Type B pancreatic cell (in vitro differentiated cells): ENCODE data around the gene SRGAP3. TPM values are rescaled to one million over a fixed set of nuclear protein-coding genes. Genes with fewer than 3 reads are reported as not detected.
A peak's percentile ranks its signal among the peaks of the same experiment; 100 is the strongest.
"Not testable (repeated sequence)": the region's sequence is repeated elsewhere in the genome, so short reads cannot be mapped to it uniquely, and the experiment has no call there.

Source experiments
- DNase-seq: peaks from one replicate; pipeline ENCODE4 v3.0.0; 2021; ENCODE audit warnings: mixed read lengths; ENCODE audit not compliant: unreplicated experiment; ENCODE audit errors: extremely low spot score
- H3K27ac Mint-ChIP-seq: 2 replicates; pipeline ENCODE4 v1.8.0; 2021; ENCODE audit warnings: mild to moderate bottlenecking, mixed read lengths
- H3K27me3 Mint-ChIP-seq: 2 replicates; pipeline ENCODE4 v1.8.0; 2021; ENCODE audit warnings: mixed read lengths
- H3K36me3 Mint-ChIP-seq: 2 replicates; pipeline ENCODE4 v1.8.0; 2021; ENCODE audit warnings: mixed read lengths
- H3K4me1 Mint-ChIP-seq: one replicate; pipeline ENCODE4 v1.8.0; 2021; ENCODE audit warnings: mixed read lengths; ENCODE audit not compliant: unreplicated experiment
- H3K4me3 Mint-ChIP-seq: 2 replicates; pipeline ENCODE4 v1.8.0; 2021; ENCODE audit warnings: mild to moderate bottlenecking, mixed read lengths
- H3K9me3 Mint-ChIP-seq: 2 replicates; pipeline ENCODE4 v1.8.0; 2021; ENCODE audit warnings: mixed read lengths
- long read RNA-seq: library from polyadenylated mRNA; unstranded; transcript quantifications from one replicate; pipeline ENCODE4 v2.0.0, GENCODE V29; 2020
- total RNA-seq: library from RNA; stranded (reverse); gene quantifications from 2 replicates; pipeline ENCODE4 v1.2.1, GENCODE V29; 2021; ENCODE audit warnings: low replicate concordance
- TF ChIP-seq, protein P1 (sequence below): fragments of 200-600 bp; sonication (generic); conservative IDR thresholded peaks from 2 replicates; pipeline ENCODE4 v1.5.0; 2021; ENCODE audit warnings: antibody characterized with exemption, mild to moderate bottlenecking

The SRGAP3 gene
- total RNA-seq: 20.6 and 41.7 TPM in 2 replicates
- long read RNA-seq, partial matches to known transcripts: 5 of 12 reads
- long read RNA-seq, other reads (novel, unspliced or antisense): 7 of 12 reads

GRCh38 chr3:9249273-9250192 lies at the start of gene SRGAP3:
Gene SRGAP3 (minus strand): TSS chr3:9249646. CDS start chr3:9248951, 695 bp downstream.
- no peaks in the 10 kb centered on the region for H3K27me3 Mint-ChIP-seq
- TF ChIP-seq, protein P1, sequence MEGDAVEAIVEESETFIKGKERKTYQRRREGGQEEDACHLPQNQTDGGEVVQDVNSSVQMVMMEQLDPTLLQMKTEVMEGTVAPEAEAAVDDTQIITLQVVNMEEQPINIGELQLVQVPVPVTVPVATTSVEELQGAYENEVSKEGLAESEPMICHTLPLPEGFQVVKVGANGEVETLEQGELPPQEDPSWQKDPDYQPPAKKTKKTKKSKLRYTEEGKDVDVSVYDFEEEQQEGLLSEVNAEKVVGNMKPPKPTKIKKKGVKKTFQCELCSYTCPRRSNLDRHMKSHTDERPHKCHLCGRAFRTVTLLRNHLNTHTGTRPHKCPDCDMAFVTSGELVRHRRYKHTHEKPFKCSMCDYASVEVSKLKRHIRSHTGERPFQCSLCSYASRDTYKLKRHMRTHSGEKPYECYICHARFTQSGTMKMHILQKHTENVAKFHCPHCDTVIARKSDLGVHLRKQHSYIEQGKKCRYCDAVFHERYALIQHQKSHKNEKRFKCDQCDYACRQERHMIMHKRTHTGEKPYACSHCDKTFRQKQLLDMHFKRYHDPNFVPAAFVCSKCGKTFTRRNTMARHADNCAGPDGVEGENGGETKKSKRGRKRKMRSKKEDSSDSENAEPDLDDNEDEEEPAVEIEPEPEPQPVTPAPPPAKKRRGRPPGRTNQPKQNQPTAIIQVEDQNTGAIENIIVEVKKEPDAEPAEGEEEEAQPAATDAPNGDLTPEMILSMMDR: peak; percentile 60
- peak within 1 kb of the TSS; percentile 88 for H3K4me3 Mint-ChIP-seq
- peak within 1 kb of the TSS; percentile 88 for H3K27ac Mint-ChIP-seq
- peak; percentile 78 for DNase-seq
- H3K9me3 Mint-ChIP-seq: no peaks in the 10 kb centered on the region
- H3K4me1 Mint-ChIP-seq: peaks cover 63% of the 10 kb centered on the region
- peaks cover 5% of the 10 kb centered on the region for H3K36me3 Mint-ChIP-seq

DNA sequence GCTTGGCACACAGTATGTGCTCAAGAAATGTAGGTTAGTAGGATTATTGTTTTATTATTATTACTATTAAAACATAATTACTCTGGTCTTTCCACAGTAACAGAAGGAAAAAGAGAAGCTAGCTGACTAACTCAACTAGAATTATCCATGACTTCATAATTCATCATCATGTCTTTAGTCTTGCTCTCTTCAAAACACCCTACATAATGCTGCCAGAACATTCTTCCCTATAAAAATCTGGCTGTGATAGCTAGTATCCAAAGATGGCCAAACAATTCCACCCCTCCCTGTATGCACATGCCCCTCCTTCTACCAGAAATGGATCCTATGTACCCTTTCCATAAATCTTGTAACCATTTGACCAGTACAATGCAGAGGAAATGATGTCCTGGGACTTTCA lies 48.8 kb upstream of the SRGAP3 start:
- TF ChIP-seq, protein P1: no peak
- no peaks in the 10 kb centered on the region for H3K36me3 Mint-ChIP-seq
- H3K9me3 Mint-ChIP-seq: peaks cover 6% of the 10 kb centered on the region
- H3K4me1 Mint-ChIP-seq: peaks cover 20% of the 10 kb centered on the region
- no peak overlapping the region for H3K27ac Mint-ChIP-seq
- no peak overlapping the region for H3K4me3 Mint-ChIP-seq
- DNase-seq: no peak
- H3K27me3 Mint-ChIP-seq: peaks cover 4% of the 10 kb centered on the region

- H3K27me3 Mint-ChIP-seq: peaks cover 4% of the 10 kb centered on the region
- H3K9me3 Mint-ChIP-seq: peaks cover 6% of the 10 kb centered on the region
- H3K27ac Mint-ChIP-seq: no peak overlapping the region
- TF ChIP-seq, protein P1: no peak
- H3K4me1 Mint-ChIP-seq: peaks cover 7% of the 10 kb centered on the region
- no peak overlapping the region for H3K4me3 Mint-ChIP-seq
- H3K36me3 Mint-ChIP-seq: no peaks in the 10 kb centered on the region
- DNase-seq: no peak
Observed at GRCh38 chr3:9296241-9296640, 46.8 kb upstream of the SRGAP3 start.

GRCh38 chr3:9295007-9295406 lies 45.6 kb upstream of the SRGAP3 start:
- Mint-ChIP-seq H3K27ac (no peak overlapping the region), H3K4me1 (peaks cover 3% of the 10 kb centered on the region), H3K4me3 (no peak overlapping the region), H3K36me3 (no peaks in the 10 kb centered on the region), H3K9me3 (peaks cover 2% of the 10 kb centered on the region), H3K27me3 (no peaks in the 10 kb centered on the region)
- no peak for DNase-seq
- TF ChIP-seq, protein P1: no peak

GRCh38 chr3:9293953-9294352 lies 44.5 kb upstream of the SRGAP3 start:
- not testable (repeated sequence) for H3K4me1 Mint-ChIP-seq, H3K27ac Mint-ChIP-seq, DNase-seq, H3K36me3 Mint-ChIP-seq, H3K4me3 Mint-ChIP-seq, H3K27me3 Mint-ChIP-seq, H3K9me3 Mint-ChIP-seq

GRCh38 chr3:9293076-9293475 lies 43.6 kb upstream of the SRGAP3 start:
- H3K36me3 Mint-ChIP-seq: no peaks in the 10 kb centered on the region
- TF ChIP-seq, protein P1: no peak
- no peak for DNase-seq
- H3K4me1 Mint-ChIP-seq: peaks cover 3% of the 10 kb centered on the region
- H3K27me3 Mint-ChIP-seq: no peaks in the 10 kb centered on the region
- no peak overlapping the region for H3K4me3 Mint-ChIP-seq
- no peak overlapping the region for H3K27ac Mint-ChIP-seq
- H3K9me3 Mint-ChIP-seq: peaks cover 5% of the 10 kb centered on the region
